ENCODE results near the gene TRIL. TPM values are rescaled to one million over a fixed set of nuclear protein-coding genes. Genes with fewer than 3 reads are reported as not detected.

The TRIL gene
- total RNA-seq, 1 donor from 2014 or later, result 0.16 TPM

GRCh38 chr7:28941633-28942032 lies 16.5 kb downstream of the TRIL start:
- Mint-ChIP-seq H3K9me3 (no peaks in the 10 kb centered on the region), H3K4me3 (no peak overlapping the region), H3K36me3 (ENCODE audit: low read depth) (no peaks in the 10 kb centered on the region), H3K27me3 (peaks cover 14% of the 10 kb centered on the region), H3K4me1 (no peaks in the 10 kb centered on the region), H3K27ac (no peak overlapping the region)
- no peak for DNase-seq
- intact Hi-C loops (cut with micrococcal nuclease), result no loop called here

GRCh38 chr7:28940741-28941384 lies 17.3 kb downstream of the TRIL start:
- Mint-ChIP-seq H3K36me3 (ENCODE audit: low read depth) (no peaks in the 10 kb centered on the region), H3K27ac (no peak overlapping the region), H3K9me3 (no peaks in the 10 kb centered on the region), H3K4me3 (no peak overlapping the region), H3K4me1 (no peaks in the 10 kb centered on the region), H3K27me3 (peaks cover 11% of the 10 kb centered on the region)
- intact Hi-C loops (cut with micrococcal nuclease), result no loop called here
- DNase-seq, result no peak

- no peaks in the 10 kb centered on the region for H3K36me3 Mint-ChIP-seq (ENCODE audit: low read depth)
- DNase-seq, result peak; percentile 8
- H3K9me3 Mint-ChIP-seq, result no peaks in the 10 kb centered on the region
- peaks cover 11% of the 10 kb centered on the region for H3K27me3 Mint-ChIP-seq
- H3K27ac Mint-ChIP-seq, result no peak overlapping the region
- no peaks in the 10 kb centered on the region for H3K4me1 Mint-ChIP-seq
- no peak overlapping the region for H3K4me3 Mint-ChIP-seq
- intact Hi-C loops (cut with micrococcal nuclease), result no loop called here
These were observed 18.1 kb downstream of the TRIL start for GRCh38 chr7:28939844-28940544.

- no peaks in the 10 kb centered on the region for H3K9me3 Mint-ChIP-seq
- H3K27ac Mint-ChIP-seq, result no peak overlapping the region
- H3K4me1 Mint-ChIP-seq, result no peaks in the 10 kb centered on the region
- H3K36me3 Mint-ChIP-seq (ENCODE audit: low read depth), result no peaks in the 10 kb centered on the region
- intact Hi-C loops (cut with micrococcal nuclease), result no loop called here
- H3K4me3 Mint-ChIP-seq, result no peak overlapping the region
- no peak for DNase-seq
- H3K27me3 Mint-ChIP-seq, result peaks cover 14% of the 10 kb centered on the region
These were observed 18.8 kb downstream of the TRIL start for GRCh38 chr7:28939367-28939766.

- intact Hi-C loops (cut with micrococcal nuclease), result no loop called here
- Mint-ChIP-seq H3K9me3 (no peaks in the 10 kb centered on the region), H3K27me3 (peaks cover 10% of the 10 kb centered on the region), H3K4me1 (no peaks in the 10 kb centered on the region), H3K36me3 (ENCODE audit: low read depth) (no peaks in the 10 kb centered on the region), H3K4me3 (no peak overlapping the region), H3K27ac (no peak overlapping the region)
- DNase-seq, result no peak
These were observed 20.5 kb downstream of the TRIL start for GRCh38 chr7:28937619-28938018.

GRCh38 chr7:28937103-28937502 lies 21.0 kb downstream of the TRIL start:
- Mint-ChIP-seq H3K4me1 (no peaks in the 10 kb centered on the region), H3K9me3 (no peaks in the 10 kb centered on the region), H3K27ac (no peak overlapping the region), H3K27me3 (peaks cover 10% of the 10 kb centered on the region), H3K4me3 (no peak overlapping the region), H3K36me3 (ENCODE audit: low read depth) (no peaks in the 10 kb centered on the region)
- intact Hi-C loops (cut with micrococcal nuclease), result no loop called here
- DNase-seq, result no peak

- H3K4me3 Mint-ChIP-seq, result no peak overlapping the region
- no peak for DNase-seq
- H3K36me3 Mint-ChIP-seq (ENCODE audit: low read depth), result no peaks in the 10 kb centered on the region
- intact Hi-C loops (cut with micrococcal nuclease), result no loop called here
- H3K9me3 Mint-ChIP-seq, result no peaks in the 10 kb centered on the region
- no peaks in the 10 kb centered on the region for H3K4me1 Mint-ChIP-seq
- H3K27me3 Mint-ChIP-seq, result peaks cover 7% of the 10 kb centered on the region
- no peak overlapping the region for H3K27ac Mint-ChIP-seq
These were observed 24.2 kb downstream of the TRIL start for GRCh38 chr7:28933846-28934320.

GRCh38 chr7:28931565-28931964 lies 26.6 kb downstream of the TRIL start:
- peaks cover 9% of the 10 kb centered on the region for H3K27me3 Mint-ChIP-seq
- no peak for DNase-seq
- H3K36me3 Mint-ChIP-seq (ENCODE audit: low read depth), result no peaks in the 10 kb centered on the region
- peaks cover 6% of the 10 kb centered on the region for H3K4me1 Mint-ChIP-seq
- H3K4me3 Mint-ChIP-seq, result no peak overlapping the region
- no peak overlapping the region for H3K27ac Mint-ChIP-seq
- H3K9me3 Mint-ChIP-seq, result no peaks in the 10 kb centered on the region
- intact Hi-C loops (cut with micrococcal nuclease), result no loop called here

GRCh38 chr7:28926871-28927597 lies 31.1 kb downstream of the TRIL start:
- DNase-seq, result peak; percentile 86
- Mint-ChIP-seq H3K27me3 (peaks cover 21% of the 10 kb centered on the region), H3K9me3 (no peaks in the 10 kb centered on the region), H3K4me3 (peak overlapping the region; percentile 83), H3K4me1 (peaks cover 18% of the 10 kb centered on the region), H3K36me3 (ENCODE audit: low read depth) (no peaks in the 10 kb centered on the region), H3K27ac (no peak overlapping the region)
- intact Hi-C loops (cut with micrococcal nuclease), result loop anchor here (1.0 to 10.0 kb wide), 4 partner anchors 175 to 318 kb away; partner anchors contain the start of gene CHN2

GRCh38 chr7:28922624-28923331 lies 35.4 kb downstream of the TRIL start:
- H3K4me1 Mint-ChIP-seq, result peaks cover 18% of the 10 kb centered on the region
- no peaks in the 10 kb centered on the region for H3K9me3 Mint-ChIP-seq
- H3K27ac Mint-ChIP-seq, result no peak overlapping the region
- H3K36me3 Mint-ChIP-seq (ENCODE audit: low read depth), result no peaks in the 10 kb centered on the region
- H3K27me3 Mint-ChIP-seq, result peaks cover 21% of the 10 kb centered on the region
- H3K4me3 Mint-ChIP-seq, result no peak overlapping the region
- intact Hi-C loops (cut with micrococcal nuclease), result loop anchor here (1.0 to 10.0 kb wide), 5 partner anchors 180 to 486 kb away; partner anchors contain the start of gene CHN2
- peak; percentile 85 for DNase-seq

GRCh38 chr7:28921822-28922221 lies 36.3 kb downstream of the TRIL start:
- no peaks in the 10 kb centered on the region for H3K36me3 Mint-ChIP-seq (ENCODE audit: low read depth)
- H3K9me3 Mint-ChIP-seq, result no peaks in the 10 kb centered on the region
- DNase-seq, result peak; percentile 75
- no peak overlapping the region for H3K4me3 Mint-ChIP-seq
- intact Hi-C loops (cut with micrococcal nuclease), result loop anchor here (1.0 to 10.0 kb wide), 5 partner anchors 180 to 486 kb away; partner anchors contain the start of gene CHN2
- H3K27ac Mint-ChIP-seq, result no peak overlapping the region
- H3K4me1 Mint-ChIP-seq, result peaks cover 14% of the 10 kb centered on the region
- H3K27me3 Mint-ChIP-seq, result peaks cover 20% of the 10 kb centered on the region

GRCh38 chr7:28920424-28920823 lies 37.7 kb downstream of the TRIL start:
- no peak overlapping the region for H3K4me3 Mint-ChIP-seq
- no peaks in the 10 kb centered on the region for H3K9me3 Mint-ChIP-seq
- H3K27me3 Mint-ChIP-seq, result peaks cover 6% of the 10 kb centered on the region
- no peak for DNase-seq
- no peak overlapping the region for H3K27ac Mint-ChIP-seq
- no peaks in the 10 kb centered on the region for H3K36me3 Mint-ChIP-seq (ENCODE audit: low read depth)
- peaks cover 9% of the 10 kb centered on the region for H3K4me1 Mint-ChIP-seq
- intact Hi-C loops (cut with micrococcal nuclease), result loop anchor here (10.0 kb wide), 2 partner anchors 274 to 324 kb away; partner anchors contain the start of gene CHN2

GRCh38 chr7:28919510-28919909 lies 38.6 kb downstream of the TRIL start:
- H3K36me3 Mint-ChIP-seq (ENCODE audit: low read depth), result no peaks in the 10 kb centered on the region
- H3K9me3 Mint-ChIP-seq, result no peaks in the 10 kb centered on the region
- no peak for DNase-seq
- intact Hi-C loops (cut with micrococcal nuclease), result no loop called here
- peaks cover 2% of the 10 kb centered on the region for H3K27me3 Mint-ChIP-seq
- H3K4me3 Mint-ChIP-seq, result no peak overlapping the region
- no peak overlapping the region for H3K27ac Mint-ChIP-seq
- peaks cover 9% of the 10 kb centered on the region for H3K4me1 Mint-ChIP-seq

Data from activated CD4-positive, alpha-beta T cell treated with anti-CD3 and anti-CD28 coated beads, Interleukin-2, amount 10 ng/mL, durations not matched to agents 24 days and 14 days (primary cell).